Measurements from ENCODE around the gene KCNC3.

- TF ChIP-seq CTCF (conservative IDR thresholded peaks at IDR 0.05; ENCODE audit: low read length): no peak
- TF ChIP-seq EZH2phosphoT487 (IDR thresholded peaks at IDR 0.05; ENCODE audit: borderline replicate concordance, low read depth, low read length): no peak
Measured at GRCh38 chr19:50268041-50268440, 61.1 kb downstream of the KCNC3 start.
